Urinary bladder (tissue), 4 donors: ENCODE measurements around the gene GPR42. TPM values are rescaled to one million over a fixed set of nuclear protein-coding genes. Genes with fewer than 3 reads are reported as not detected.
"Not testable (repeated sequence)": the region's sequence is repeated elsewhere in the genome, so short reads cannot be mapped to it uniquely, and the experiment has no call there.

ENCODE experiments used
- DNase-seq: peaks from one replicate; pipeline ENCODE4 v3.0.0-alpha.2; 2015; ENCODE audit errors: extremely low spot score
- H3K27ac ChIP-seq: one replicate; pipeline ENCODE4 v1.5.1; 2013; ENCODE audit warnings: low read depth, mild to moderate bottlenecking, moderate library complexity
- H3K36me3 ChIP-seq: one replicate; pipeline ENCODE4 v1.6.1; 2013; ENCODE audit warnings: mild to moderate bottlenecking, moderate library complexity; ENCODE audit not compliant: insufficient read depth
- H3K4me1 ChIP-seq: one replicate; pipeline ENCODE4 v1.6.1; 2013; ENCODE audit warnings: mild to moderate bottlenecking, moderate library complexity; ENCODE audit not compliant: insufficient read depth
- H3K4me3 ChIP-seq: one replicate; pipeline ENCODE4 v1.5.1; 2013; ENCODE audit warnings: low read depth, low read length
- WGBS: extraction: QIAGEN DNeasy Blood & Tissue Kit; methylation state at CpG from one replicate; pipeline ENCODE4 v1.1.7; 2013; 5-methylcytosine and 5-hydroxymethylcytosine counted together
- polyA plus RNA-seq: library from polyadenylated mRNA; stranded (reverse); fragments of 200-250 nt; gene quantifications from one replicate; pipeline ENCODE4 v1.2.3, GENCODE V29; 2013
- total RNA-seq: library from RNA; depleted of rRNA; stranded (reverse); fragments of >200 nt; gene quantifications from one replicate; pipeline ENCODE4 v1.2.3, GENCODE V29; 2014
- donor health status: healthy with polysubstance abuse.
- donor health status: healthy.

Gene GPR42
- total and polyA plus RNA-seq, 2 donors = 0.14 TPM; not detected in 1

- no peak overlapping the region for H3K4me3 ChIP-seq
- H3K36me3 ChIP-seq = no peaks in the 10 kb centered on the region
- DNase-seq = no peak
- no peaks in the 10 kb centered on the region for H3K4me1 ChIP-seq
- no peak overlapping the region for H3K27ac ChIP-seq
- 93% methylated on average over 47 of the region's 47 CpGs for WGBS
These were observed 19.3 kb upstream of the GPR42 start for GRCh38 chr19:35351411-35352176.

- Histone ChIP-seq H3K27ac (no peak overlapping the region), H3K4me1 (no peaks in the 10 kb centered on the region), H3K36me3 (no peaks in the 10 kb centered on the region), H3K4me3 (no peak overlapping the region)
- 88% methylated on average over 18 of the region's 18 CpGs for WGBS
- no peak for DNase-seq
These were observed 18.8 kb upstream of the GPR42 start for GRCh38 chr19:35352177-35352447.

- Histone ChIP-seq H3K27ac (no peak overlapping the region), H3K4me1 (no peaks in the 10 kb centered on the region), H3K36me3 (no peaks in the 10 kb centered on the region), H3K4me3 (no peak overlapping the region)
- 37% methylated on average over 32 of the region's 32 CpGs for WGBS
- DNase-seq = peak; percentile 11
These were observed 18.2 kb upstream of the GPR42 start for GRCh38 chr19:35352448-35353304.

GRCh38 chr19:35353635-35354034 lies 17.2 kb upstream of the GPR42 start:
- Histone ChIP-seq H3K4me1 (no peaks in the 10 kb centered on the region), H3K27ac (no peak overlapping the region), H3K36me3 (no peaks in the 10 kb centered on the region), H3K4me3 (no peak overlapping the region)
- DNase-seq = no peak
- WGBS = 51% methylated on average over 9 of the region's 9 CpGs

- WGBS = 91% methylated on average over 8 of the region's 8 CpGs
- Histone ChIP-seq H3K27ac (no peak overlapping the region), H3K4me1 (no peaks in the 10 kb centered on the region), H3K36me3 (no peaks in the 10 kb centered on the region), H3K4me3 (no peak overlapping the region)
- DNase-seq = no peak
These were observed 16.0 kb upstream of the GPR42 start for GRCh38 chr19:35354898-35355297.

GRCh38 chr19:35355791-35356460 lies 14.9 kb upstream of the GPR42 start:
- no peaks in the 10 kb centered on the region for H3K4me1 ChIP-seq
- H3K27ac ChIP-seq = no peak overlapping the region
- no peak for DNase-seq
- no peaks in the 10 kb centered on the region for H3K36me3 ChIP-seq
- no peak overlapping the region for H3K4me3 ChIP-seq
- WGBS = 49% methylated on average over 6 of the region's 6 CpGs

- Histone ChIP-seq H3K36me3 (no peaks in the 10 kb centered on the region), H3K4me3 (no peak within 1 kb of the TSS), H3K4me1 (no peaks in the 10 kb centered on the region), H3K27ac (no peak within 1 kb of the TSS)
- no peak for DNase-seq
- 50% methylated on average over 18 of the region's 18 CpGs for WGBS
These were observed 12.8 kb upstream of the GPR42 start, which contains the start of gene FFAR3 for GRCh38 chr19:35357867-35358573. Gene FFAR3 (plus strand): TSS chr19:35358460. CDS start chr19:35358891, 431 bp downstream.

GRCh38 chr19:35358834-35359233 lies 12.0 kb upstream of the GPR42 start:
- DNase-seq, H3K4me1 ChIP-seq, H3K36me3 ChIP-seq, H3K4me3 ChIP-seq, H3K27ac ChIP-seq: not testable (repeated sequence)
- WGBS = 80% methylated on average over 10 of the region's 16 CpGs

GRCh38 chr19:35359395-35359794 lies 11.5 kb upstream of the GPR42 start:
- H3K4me1 ChIP-seq, H3K27ac ChIP-seq, H3K36me3 ChIP-seq, DNase-seq, H3K4me3 ChIP-seq: not testable (repeated sequence)
- WGBS = 91% methylated on average over 21 of the region's 21 CpGs

- H3K4me1 ChIP-seq, DNase-seq, H3K4me3 ChIP-seq, H3K27ac ChIP-seq, H3K36me3 ChIP-seq: not testable (repeated sequence)
- 94% methylated on average over 2 of the region's 5 CpGs for WGBS
These were observed 10.8 kb upstream of the GPR42 start for GRCh38 chr19:35360081-35360480.

- Histone ChIP-seq H3K36me3 (no peaks in the 10 kb centered on the region), H3K4me3 (no peak overlapping the region), H3K4me1 (no peaks in the 10 kb centered on the region), H3K27ac (no peak overlapping the region)
- 66% methylated on average over 5 of the region's 5 CpGs for WGBS
- no peak for DNase-seq
These were observed 9.9 kb upstream of the GPR42 start for GRCh38 chr19:35360880-35361420.

- no peaks in the 10 kb centered on the region for H3K36me3 ChIP-seq
- 85% methylated on average over 14 of the region's 14 CpGs for WGBS
These were observed 8.4 kb upstream of the GPR42 start for GRCh38 chr19:35362261-35363000.

More at GRCh38 chr19:35362261-35363000, 8.4 kb upstream of the GPR42 start:
- Histone ChIP-seq H3K27ac (no peak overlapping the region), H3K4me3 (no peak overlapping the region), H3K4me1 (no peaks in the 10 kb centered on the region)
- DNase-seq = no peak
